ENCODE data around the gene GMCL1. TPM values are rescaled to one million over a fixed set of nuclear protein-coding genes. Genes with fewer than 3 reads are reported as not detected.

Gene GMCL1
- total RNA-seq, 1 experiment from 2014 or later: 21.6 TPM

DNA sequence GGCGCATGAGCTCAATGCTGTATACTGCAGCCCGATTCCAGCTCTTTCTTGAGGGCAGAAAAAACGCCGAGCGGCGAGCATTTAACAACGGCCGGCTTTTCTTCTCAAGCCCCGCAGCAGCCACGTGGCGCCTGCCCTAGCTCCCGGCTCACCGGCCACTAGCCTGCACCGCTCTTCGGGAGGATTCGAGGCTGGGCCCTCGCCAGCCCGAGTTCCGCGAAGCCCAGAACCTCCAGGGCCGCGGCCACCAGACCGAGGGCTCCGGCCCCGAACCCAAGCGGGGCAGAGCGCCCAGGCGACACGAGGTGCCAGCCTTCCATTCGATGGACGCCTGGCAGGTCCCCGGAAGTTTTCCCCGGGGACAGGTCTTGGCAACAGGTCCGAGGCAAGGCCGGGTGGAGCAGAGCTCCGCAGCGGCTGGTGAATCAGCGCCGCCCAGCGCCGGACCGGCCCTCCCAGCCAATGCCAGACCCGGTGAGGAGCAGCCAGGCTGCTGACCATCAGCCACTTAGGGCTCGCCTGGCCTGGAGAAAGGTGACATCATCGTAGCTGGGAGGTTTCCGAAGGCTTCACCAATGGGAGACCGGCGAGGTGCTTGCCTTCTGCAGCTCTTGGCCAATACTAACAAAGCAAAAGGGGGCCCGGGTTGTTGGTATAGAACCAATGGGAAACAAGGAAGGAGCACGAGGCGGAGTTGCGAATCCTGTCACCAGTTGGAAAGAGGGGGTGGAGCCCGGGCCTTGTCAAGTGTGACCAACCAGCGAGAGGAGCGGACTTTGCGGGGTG lies 84.9 kb downstream of the GMCL1 start (continued):
- TF ChIP-seq, protein P1, sequence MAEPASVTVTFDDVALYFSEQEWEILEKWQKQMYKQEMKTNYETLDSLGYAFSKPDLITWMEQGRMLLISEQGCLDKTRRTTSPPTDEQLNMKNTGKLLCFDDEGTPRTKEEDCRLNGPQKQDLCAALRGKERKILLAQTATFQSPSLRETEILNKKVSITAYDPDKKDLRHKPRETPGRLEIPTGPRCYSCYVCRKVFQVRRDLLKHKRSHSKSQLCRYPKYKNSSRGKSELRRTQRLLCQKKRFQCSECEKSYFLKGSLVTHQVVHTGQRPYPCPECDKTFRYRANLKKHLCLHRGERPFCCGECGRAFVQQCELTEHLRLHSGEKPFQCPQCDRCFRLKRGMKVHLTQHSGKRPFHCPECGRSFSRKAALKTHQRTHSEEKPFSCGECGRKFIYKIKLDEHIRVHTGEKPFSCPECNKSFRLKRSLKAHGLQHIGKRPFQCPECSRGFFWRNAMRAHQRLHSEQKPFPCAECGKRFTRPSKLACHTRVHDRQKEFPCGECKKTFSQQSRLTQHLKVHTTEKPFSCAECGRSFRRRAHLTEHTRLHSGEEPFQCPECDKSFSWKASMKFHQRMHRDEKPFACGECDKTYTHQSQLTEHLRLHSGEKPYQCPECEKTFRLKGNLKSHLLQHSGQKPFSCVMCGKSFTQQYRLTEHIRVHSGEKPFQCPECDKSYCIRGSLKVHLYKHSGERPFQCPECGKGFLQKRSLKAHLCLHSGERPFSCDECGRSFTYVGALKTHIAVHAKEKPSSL (CRISPR knock-in tag; conservative IDR thresholded peaks at IDR 0.05): no peak
- TF ChIP-seq JUN (CRISPR knock-in tag; IDR thresholded peaks at IDR 0.05) (no peak), CREM (CRISPR knock-in tag; IDR thresholded peaks at IDR 0.05) (peak; percentile 56; the same call in 1 of the 2 replicates), FOXP1 (CRISPR knock-in tag; IDR thresholded peaks at IDR 0.05; ENCODE audit: borderline replicate concordance) (peak; percentile 76), NFATC4 (CRISPR knock-in tag; IDR thresholded peaks at IDR 0.05) (peak; percentile 14; the same call in 1 of the 2 replicates), ZNF671 (CRISPR knock-in tag; IDR thresholded peaks at IDR 0.05) (no peak; the same call in 1 of the 2 replicates), ZNF416 (CRISPR knock-in tag; IDR thresholded peaks at IDR 0.05) (no peak), TCF7 (CRISPR knock-in tag; IDR thresholded peaks at IDR 0.05; ENCODE audit: low read depth) (no peak), GTF2I (CRISPR knock-in tag; conservative IDR thresholded peaks at IDR 0.05) (no peak; the same call in 1 of the 2 replicates), RELA (CRISPR knock-in tag; IDR thresholded peaks at IDR 0.05; ENCODE audit: borderline replicate concordance) (0 out of 2 replicates have a peak, but pooled peaks have one; percentile 27), SP1 (CRISPR knock-in tag; conservative IDR thresholded peaks at IDR 0.05) (peak; percentile 68), SMAD3 (CRISPR knock-in tag; IDR thresholded peaks at IDR 0.05; ENCODE audit: borderline replicate concordance) (0 out of 2 replicates have a peak, but pooled peaks have one; percentile 62)
- TF ChIP-seq, protein P2, sequence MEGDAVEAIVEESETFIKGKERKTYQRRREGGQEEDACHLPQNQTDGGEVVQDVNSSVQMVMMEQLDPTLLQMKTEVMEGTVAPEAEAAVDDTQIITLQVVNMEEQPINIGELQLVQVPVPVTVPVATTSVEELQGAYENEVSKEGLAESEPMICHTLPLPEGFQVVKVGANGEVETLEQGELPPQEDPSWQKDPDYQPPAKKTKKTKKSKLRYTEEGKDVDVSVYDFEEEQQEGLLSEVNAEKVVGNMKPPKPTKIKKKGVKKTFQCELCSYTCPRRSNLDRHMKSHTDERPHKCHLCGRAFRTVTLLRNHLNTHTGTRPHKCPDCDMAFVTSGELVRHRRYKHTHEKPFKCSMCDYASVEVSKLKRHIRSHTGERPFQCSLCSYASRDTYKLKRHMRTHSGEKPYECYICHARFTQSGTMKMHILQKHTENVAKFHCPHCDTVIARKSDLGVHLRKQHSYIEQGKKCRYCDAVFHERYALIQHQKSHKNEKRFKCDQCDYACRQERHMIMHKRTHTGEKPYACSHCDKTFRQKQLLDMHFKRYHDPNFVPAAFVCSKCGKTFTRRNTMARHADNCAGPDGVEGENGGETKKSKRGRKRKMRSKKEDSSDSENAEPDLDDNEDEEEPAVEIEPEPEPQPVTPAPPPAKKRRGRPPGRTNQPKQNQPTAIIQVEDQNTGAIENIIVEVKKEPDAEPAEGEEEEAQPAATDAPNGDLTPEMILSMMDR (IDR thresholded peaks at IDR 0.05): no peak
- TF ChIP-seq, protein P3, sequence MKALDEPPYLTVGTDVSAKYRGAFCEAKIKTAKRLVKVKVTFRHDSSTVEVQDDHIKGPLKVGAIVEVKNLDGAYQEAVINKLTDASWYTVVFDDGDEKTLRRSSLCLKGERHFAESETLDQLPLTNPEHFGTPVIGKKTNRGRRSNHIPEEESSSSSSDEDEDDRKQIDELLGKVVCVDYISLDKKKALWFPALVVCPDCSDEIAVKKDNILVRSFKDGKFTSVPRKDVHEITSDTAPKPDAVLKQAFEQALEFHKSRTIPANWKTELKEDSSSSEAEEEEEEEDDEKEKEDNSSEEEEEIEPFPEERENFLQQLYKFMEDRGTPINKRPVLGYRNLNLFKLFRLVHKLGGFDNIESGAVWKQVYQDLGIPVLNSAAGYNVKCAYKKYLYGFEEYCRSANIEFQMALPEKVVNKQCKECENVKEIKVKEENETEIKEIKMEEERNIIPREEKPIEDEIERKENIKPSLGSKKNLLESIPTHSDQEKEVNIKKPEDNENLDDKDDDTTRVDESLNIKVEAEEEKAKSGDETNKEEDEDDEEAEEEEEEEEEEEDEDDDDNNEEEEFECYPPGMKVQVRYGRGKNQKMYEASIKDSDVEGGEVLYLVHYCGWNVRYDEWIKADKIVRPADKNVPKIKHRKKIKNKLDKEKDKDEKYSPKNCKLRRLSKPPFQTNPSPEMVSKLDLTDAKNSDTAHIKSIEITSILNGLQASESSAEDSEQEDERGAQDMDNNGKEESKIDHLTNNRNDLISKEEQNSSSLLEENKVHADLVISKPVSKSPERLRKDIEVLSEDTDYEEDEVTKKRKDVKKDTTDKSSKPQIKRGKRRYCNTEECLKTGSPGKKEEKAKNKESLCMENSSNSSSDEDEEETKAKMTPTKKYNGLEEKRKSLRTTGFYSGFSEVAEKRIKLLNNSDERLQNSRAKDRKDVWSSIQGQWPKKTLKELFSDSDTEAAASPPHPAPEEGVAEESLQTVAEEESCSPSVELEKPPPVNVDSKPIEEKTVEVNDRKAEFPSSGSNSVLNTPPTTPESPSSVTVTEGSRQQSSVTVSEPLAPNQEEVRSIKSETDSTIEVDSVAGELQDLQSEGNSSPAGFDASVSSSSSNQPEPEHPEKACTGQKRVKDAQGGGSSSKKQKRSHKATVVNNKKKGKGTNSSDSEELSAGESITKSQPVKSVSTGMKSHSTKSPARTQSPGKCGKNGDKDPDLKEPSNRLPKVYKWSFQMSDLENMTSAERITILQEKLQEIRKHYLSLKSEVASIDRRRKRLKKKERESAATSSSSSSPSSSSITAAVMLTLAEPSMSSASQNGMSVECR (CRISPR knock-in tag; IDR thresholded peaks at IDR 0.05; ENCODE audit: borderline replicate concordance): peak; percentile 60; the same call in 1 of the 2 replicates
- TF ChIP-seq, protein P4, sequence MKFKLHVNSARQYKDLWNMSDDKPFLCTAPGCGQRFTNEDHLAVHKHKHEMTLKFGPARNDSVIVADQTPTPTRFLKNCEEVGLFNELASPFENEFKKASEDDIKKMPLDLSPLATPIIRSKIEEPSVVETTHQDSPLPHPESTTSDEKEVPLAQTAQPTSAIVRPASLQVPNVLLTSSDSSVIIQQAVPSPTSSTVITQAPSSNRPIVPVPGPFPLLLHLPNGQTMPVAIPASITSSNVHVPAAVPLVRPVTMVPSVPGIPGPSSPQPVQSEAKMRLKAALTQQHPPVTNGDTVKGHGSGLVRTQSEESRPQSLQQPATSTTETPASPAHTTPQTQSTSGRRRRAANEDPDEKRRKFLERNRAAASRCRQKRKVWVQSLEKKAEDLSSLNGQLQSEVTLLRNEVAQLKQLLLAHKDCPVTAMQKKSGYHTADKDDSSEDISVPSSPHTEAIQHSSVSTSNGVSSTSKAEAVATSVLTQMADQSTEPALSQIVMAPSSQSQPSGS (CRISPR knock-in tag; IDR thresholded peaks at IDR 0.05; ENCODE audit: borderline replicate concordance, low read depth): no peak
- TF ChIP-seq, protein P5, sequence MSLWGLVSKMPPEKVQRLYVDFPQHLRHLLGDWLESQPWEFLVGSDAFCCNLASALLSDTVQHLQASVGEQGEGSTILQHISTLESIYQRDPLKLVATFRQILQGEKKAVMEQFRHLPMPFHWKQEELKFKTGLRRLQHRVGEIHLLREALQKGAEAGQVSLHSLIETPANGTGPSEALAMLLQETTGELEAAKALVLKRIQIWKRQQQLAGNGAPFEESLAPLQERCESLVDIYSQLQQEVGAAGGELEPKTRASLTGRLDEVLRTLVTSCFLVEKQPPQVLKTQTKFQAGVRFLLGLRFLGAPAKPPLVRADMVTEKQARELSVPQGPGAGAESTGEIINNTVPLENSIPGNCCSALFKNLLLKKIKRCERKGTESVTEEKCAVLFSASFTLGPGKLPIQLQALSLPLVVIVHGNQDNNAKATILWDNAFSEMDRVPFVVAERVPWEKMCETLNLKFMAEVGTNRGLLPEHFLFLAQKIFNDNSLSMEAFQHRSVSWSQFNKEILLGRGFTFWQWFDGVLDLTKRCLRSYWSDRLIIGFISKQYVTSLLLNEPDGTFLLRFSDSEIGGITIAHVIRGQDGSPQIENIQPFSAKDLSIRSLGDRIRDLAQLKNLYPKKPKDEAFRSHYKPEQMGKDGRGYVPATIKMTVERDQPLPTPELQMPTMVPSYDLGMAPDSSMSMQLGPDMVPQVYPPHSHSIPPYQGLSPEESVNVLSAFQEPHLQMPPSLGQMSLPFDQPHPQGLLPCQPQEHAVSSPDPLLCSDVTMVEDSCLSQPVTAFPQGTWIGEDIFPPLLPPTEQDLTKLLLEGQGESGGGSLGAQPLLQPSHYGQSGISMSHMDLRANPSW (CRISPR knock-in tag; conservative IDR thresholded peaks at IDR 0.05; ENCODE audit: low read depth): no peak
- TF ChIP-seq, protein P6, sequence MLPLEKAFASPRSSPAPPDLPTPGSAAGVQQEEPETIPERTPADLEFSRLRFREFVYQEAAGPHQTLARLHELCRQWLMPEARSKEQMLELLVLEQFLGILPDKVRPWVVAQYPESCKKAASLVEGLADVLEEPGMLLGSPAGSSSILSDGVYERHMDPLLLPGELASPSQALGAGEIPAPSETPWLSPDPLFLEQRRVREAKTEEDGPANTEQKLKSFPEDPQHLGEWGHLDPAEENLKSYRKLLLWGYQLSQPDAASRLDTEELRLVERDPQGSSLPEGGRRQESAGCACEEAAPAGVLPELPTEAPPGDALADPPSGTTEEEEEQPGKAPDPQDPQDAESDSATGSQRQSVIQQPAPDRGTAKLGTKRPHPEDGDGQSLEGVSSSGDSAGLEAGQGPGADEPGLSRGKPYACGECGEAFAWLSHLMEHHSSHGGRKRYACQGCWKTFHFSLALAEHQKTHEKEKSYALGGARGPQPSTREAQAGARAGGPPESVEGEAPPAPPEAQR (CRISPR knock-in tag; IDR thresholded peaks at IDR 0.05): no peak
- TF ChIP-seq, protein P7, sequence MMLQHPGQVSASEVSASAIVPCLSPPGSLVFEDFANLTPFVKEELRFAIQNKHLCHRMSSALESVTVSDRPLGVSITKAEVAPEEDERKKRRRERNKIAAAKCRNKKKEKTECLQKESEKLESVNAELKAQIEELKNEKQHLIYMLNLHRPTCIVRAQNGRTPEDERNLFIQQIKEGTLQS (CRISPR knock-in tag; conservative IDR thresholded peaks at IDR 0.05): 0 out of 2 replicates have a peak, but pooled peaks have one; percentile 48
- TF ChIP-seq, protein P8, sequence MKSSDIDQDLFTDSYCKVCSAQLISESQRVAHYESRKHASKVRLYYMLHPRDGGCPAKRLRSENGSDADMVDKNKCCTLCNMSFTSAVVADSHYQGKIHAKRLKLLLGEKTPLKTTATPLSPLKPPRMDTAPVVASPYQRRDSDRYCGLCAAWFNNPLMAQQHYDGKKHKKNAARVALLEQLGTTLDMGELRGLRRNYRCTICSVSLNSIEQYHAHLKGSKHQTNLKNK (CRISPR knock-in tag; IDR thresholded peaks at IDR 0.05): no peak
- TF ChIP-seq, protein P9, sequence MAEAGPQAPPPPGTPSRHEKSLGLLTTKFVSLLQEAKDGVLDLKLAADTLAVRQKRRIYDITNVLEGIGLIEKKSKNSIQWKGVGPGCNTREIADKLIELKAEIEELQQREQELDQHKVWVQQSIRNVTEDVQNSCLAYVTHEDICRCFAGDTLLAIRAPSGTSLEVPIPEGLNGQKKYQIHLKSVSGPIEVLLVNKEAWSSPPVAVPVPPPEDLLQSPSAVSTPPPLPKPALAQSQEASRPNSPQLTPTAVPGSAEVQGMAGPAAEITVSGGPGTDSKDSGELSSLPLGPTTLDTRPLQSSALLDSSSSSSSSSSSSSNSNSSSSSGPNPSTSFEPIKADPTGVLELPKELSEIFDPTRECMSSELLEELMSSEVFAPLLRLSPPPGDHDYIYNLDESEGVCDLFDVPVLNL (CRISPR knock-in tag; IDR thresholded peaks at IDR 0.05; ENCODE audit: borderline replicate concordance, low read depth): no peak
